Glutamatergic neuron (in vitro differentiated cells): ENCODE results near the gene DMRT1. TPM values are rescaled to one million over a fixed set of nuclear protein-coding genes. Genes with fewer than 3 reads are reported as not detected.

Experiments used
- DNase-seq: peaks from one replicate; pipeline ENCODE4 v3.0.0; 2022
- H3K27ac Mint-ChIP-seq: one replicate; pipeline ENCODE4 v1.8.0; 2020; ENCODE audit warnings: mild to moderate bottlenecking, mixed read lengths, inconsistent platforms; ENCODE audit not compliant: unreplicated experiment
- H3K27me3 Mint-ChIP-seq: one replicate; pipeline ENCODE4 v1.8.0; 2020; ENCODE audit warnings: mild to moderate bottlenecking, moderate library complexity, mixed read lengths, inconsistent platforms; ENCODE audit not compliant: unreplicated experiment
- H3K36me3 Mint-ChIP-seq: one replicate; pipeline ENCODE4 v1.8.0; 2020; ENCODE audit warnings: mild to moderate bottlenecking, mixed read lengths, inconsistent platforms; ENCODE audit not compliant: unreplicated experiment
- H3K4me1 Mint-ChIP-seq: one replicate; pipeline ENCODE4 v1.8.0; 2020; ENCODE audit warnings: mild to moderate bottlenecking, low read depth, mixed read lengths, inconsistent platforms; ENCODE audit not compliant: unreplicated experiment
- H3K4me3 Mint-ChIP-seq: one replicate; pipeline ENCODE4 v1.8.0; 2020; ENCODE audit warnings: mild to moderate bottlenecking, mixed read lengths, inconsistent platforms; ENCODE audit not compliant: unreplicated experiment
- H3K9me3 Mint-ChIP-seq: one replicate; pipeline ENCODE4 v1.8.0; 2020; ENCODE audit warnings: mild to moderate bottlenecking, moderate library complexity, mixed read lengths, inconsistent platforms; ENCODE audit not compliant: unreplicated experiment
- CTCF ChIP-seq: fragments of 200-600 bp; sonication (generic); IDR thresholded peaks from one replicate; pipeline ENCODE4 v1.5.0; 2021; ENCODE audit not compliant: partially characterized antibody, unreplicated experiment
- total RNA-seq: library from RNA; stranded (reverse); fragmentation: NEBNext Ultra II Directional; extraction: Animal tissue kit (Norgen Biotek cat#: 25700); gene quantifications from one replicate; pipeline ENCODE4 v1.2.1, GENCODE V29; 2021; ENCODE audit not compliant: unreplicated experiment

Gene DMRT1
- total RNA-seq, 1 donor from 2014 or later: 0.25 TPM

- DNase-seq: peak; percentile 31
- Mint-ChIP-seq H3K9me3 (peaks cover 8% of the 10 kb centered on the region), H3K36me3 (peaks cover 5% of the 10 kb centered on the region), H3K27me3 (peaks cover 27% of the 10 kb centered on the region), H3K4me1 (peaks cover 2% of the 10 kb centered on the region), H3K4me3 (no peak overlapping the region), H3K27ac (no peak overlapping the region)
- TF ChIP-seq CTCF: no peak
Measured at GRCh38 chr9:842635-843426, 1.3 kb downstream of the DMRT1 start.

DNA sequence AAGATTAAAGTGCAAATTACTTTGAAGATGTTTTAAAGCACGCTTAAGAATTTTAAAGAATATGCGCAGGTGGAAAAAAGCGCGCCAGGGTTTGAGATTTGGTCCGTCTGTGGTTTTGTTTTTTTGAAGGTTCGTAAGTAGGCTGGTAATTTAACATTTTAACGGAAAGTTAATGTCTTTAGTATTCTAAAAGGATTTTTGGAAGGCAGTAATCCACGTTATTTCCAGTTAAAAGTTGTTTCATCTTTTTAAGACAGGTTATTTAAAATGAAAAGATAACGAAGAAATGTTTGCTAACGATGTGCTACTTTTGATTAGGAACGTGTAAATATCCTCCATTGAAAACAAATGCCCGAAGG is 1.9 kb downstream of the DMRT1 start:
- Mint-ChIP-seq H3K36me3 (peaks cover 5% of the 10 kb centered on the region), H3K27me3 (peaks cover 27% of the 10 kb centered on the region), H3K9me3 (peaks cover 8% of the 10 kb centered on the region), H3K27ac (no peak overlapping the region), H3K4me3 (no peak overlapping the region), H3K4me1 (peaks cover 2% of the 10 kb centered on the region)
- no peak for TF ChIP-seq CTCF
- DNase-seq: no peak

DNA sequence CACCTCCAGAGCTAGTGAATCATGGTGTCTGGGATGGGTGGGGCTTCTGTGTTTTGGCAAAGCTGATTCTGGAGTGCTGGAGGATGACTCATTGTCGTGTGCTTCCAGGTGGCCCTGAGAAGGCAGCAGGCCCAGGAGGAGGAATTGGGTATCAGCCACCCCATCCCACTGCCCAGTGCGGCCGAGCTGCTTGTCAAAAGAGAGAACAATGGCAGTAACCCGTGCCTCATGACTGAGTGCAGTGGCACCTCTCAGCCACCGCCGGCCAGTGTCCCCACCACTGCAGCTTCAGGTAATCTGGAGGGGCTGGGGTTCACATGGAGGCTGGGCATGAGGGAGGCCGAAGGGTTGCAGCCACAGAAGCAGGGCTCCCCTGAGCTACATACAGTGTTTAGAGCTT is 5.4 kb downstream of the DMRT1 start:
- H3K27ac Mint-ChIP-seq: no peak overlapping the region
- H3K36me3 Mint-ChIP-seq: peaks cover 5% of the 10 kb centered on the region
- H3K9me3 Mint-ChIP-seq: peaks cover 5% of the 10 kb centered on the region
- no peak overlapping the region for H3K4me3 Mint-ChIP-seq
- H3K4me1 Mint-ChIP-seq: peaks cover 2% of the 10 kb centered on the region
- TF ChIP-seq CTCF: no peak
- H3K27me3 Mint-ChIP-seq: peaks cover 12% of the 10 kb centered on the region
- no peak for DNase-seq

GRCh38 chr9:847505-847904 is 6.0 kb downstream of the DMRT1 start:
- Mint-ChIP-seq H3K27ac (no peak overlapping the region), H3K9me3 (peaks cover 5% of the 10 kb centered on the region), H3K27me3 (peaks cover 12% of the 10 kb centered on the region), H3K4me1 (peaks cover 2% of the 10 kb centered on the region), H3K4me3 (no peak overlapping the region), H3K36me3 (peaks cover 5% of the 10 kb centered on the region)
- no peak for TF ChIP-seq CTCF
- DNase-seq: no peak

DNA sequence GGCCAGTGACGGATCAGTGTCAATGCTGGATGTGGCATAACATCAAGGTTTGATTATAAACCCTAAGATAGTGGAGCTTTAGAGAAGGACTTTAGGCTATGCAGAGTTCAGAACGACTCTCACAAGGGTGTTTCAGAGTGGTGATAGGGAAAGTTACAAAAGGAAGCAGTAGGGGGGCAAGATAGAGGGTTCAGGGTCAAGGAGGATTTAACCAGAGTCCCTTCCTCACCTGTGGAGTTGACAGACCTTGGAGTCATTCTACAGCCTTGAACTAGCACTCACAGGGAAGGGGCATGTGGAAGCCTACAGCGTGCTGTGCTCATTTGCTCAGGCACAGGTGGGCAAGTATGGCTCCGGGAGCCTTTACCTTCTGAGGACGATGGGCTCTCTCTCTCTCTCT is 7.9 kb downstream of the DMRT1 start:
- peaks cover 7% of the 10 kb centered on the region for H3K27me3 Mint-ChIP-seq
- TF ChIP-seq CTCF: no peak
- no peak overlapping the region for H3K4me3 Mint-ChIP-seq

More for the DNA sequence above, 7.9 kb downstream of the DMRT1 start:
- no peak for DNase-seq
- Mint-ChIP-seq H3K4me1 (no peaks in the 10 kb centered on the region), H3K36me3 (peaks cover 5% of the 10 kb centered on the region), H3K9me3 (peaks cover 3% of the 10 kb centered on the region), H3K27ac (no peak overlapping the region)
